Endodermal cell (in vitro differentiated cells): ENCODE results near the gene MYO5A. TPM values are rescaled to one million over a fixed set of nuclear protein-coding genes. Genes with fewer than 3 reads are reported as not detected.

Experiments used
- DNase-seq: peaks from one replicate; pipeline ENCODE4 v3.0.0-alpha.2; 2017
- H3K27ac ChIP-seq: 2 replicates; pipeline ENCODE4 v1.5.1; 2013; ENCODE audit warnings: mild to moderate bottlenecking, low read depth, low read length, moderate library complexity
- H3K27me3 ChIP-seq: 2 replicates; pipeline ENCODE4 v1.6.1; 2013; ENCODE audit warnings: mild to moderate bottlenecking, low read length, moderate library complexity; ENCODE audit not compliant: insufficient read depth, control insufficient read depth, poor library complexity, severe bottlenecking
- H3K36me3 ChIP-seq: 2 replicates; pipeline ENCODE4 v1.7.0; 2013; ENCODE audit warnings: mild to moderate bottlenecking, low read length, moderate library complexity; ENCODE audit not compliant: control insufficient read depth, insufficient read depth
- H3K4me1 ChIP-seq: one replicate; pipeline ENCODE4 v1.7.0; 2013; ENCODE audit warnings: low read length; ENCODE audit not compliant: control insufficient read depth, insufficient read depth
- H3K4me3 ChIP-seq: 2 replicates; pipeline ENCODE4 v1.5.1; 2013; ENCODE audit warnings: mild to moderate bottlenecking, low read length, moderate library complexity
- H3K9ac ChIP-seq: 2 replicates; pipeline ENCODE4 v1.6.1; 2013; ENCODE audit warnings: mild to moderate bottlenecking, low read length, moderate library complexity; ENCODE audit not compliant: poor library complexity, severe bottlenecking; ENCODE audit errors: extremely low read depth
- H3K9me3 ChIP-seq: 2 replicates; pipeline ENCODE4 v1.6.1; 2013; ENCODE audit warnings: mild to moderate bottlenecking, low read length, moderate library complexity; ENCODE audit not compliant: control insufficient read depth
- H3K27ac Mint-ChIP-seq: 2 replicates; pipeline ENCODE4 v1.8.0; 2020; ENCODE audit warnings: mixed read lengths
- H3K27me3 Mint-ChIP-seq: 2 replicates; pipeline ENCODE4 v1.8.0; 2021; ENCODE audit warnings: mild to moderate bottlenecking, mixed read lengths; ENCODE audit not compliant: insufficient read depth
- H3K36me3 Mint-ChIP-seq: 2 replicates; pipeline ENCODE4 v1.8.0; 2020; ENCODE audit warnings: low read depth, mixed read lengths
- H3K4me1 Mint-ChIP-seq: 2 replicates; pipeline ENCODE4 v1.8.0; 2020; ENCODE audit warnings: mixed read lengths
- H3K4me3 Mint-ChIP-seq: 2 replicates; pipeline ENCODE4 v1.8.0; 2020; ENCODE audit warnings: mild to moderate bottlenecking, moderate library complexity, mixed read lengths
- H3K9me3 Mint-ChIP-seq: 2 replicates; pipeline ENCODE4 v1.8.0; 2020; ENCODE audit warnings: mild to moderate bottlenecking, mixed read lengths
- WGBS, 2 experiments: methylation state at CpG; one replicate each; pipeline versions ENCODE4 v1.1.5 to v1.1.7; 2013; ENCODE audit warnings: missing lambda C conversion rate in 2 of 2, mixed read lengths in 1 of 2; ENCODE audit not compliant: insufficient coverage in 1 of 2, insufficient read length in 1 of 2; 5-methylcytosine and 5-hydroxymethylcytosine counted together
- total RNA-seq, 2 donors: library from RNA; stranded (reverse); fragmentation: NEBNext Ultra II Directional in 1 of 2; extraction: Animal tissue kit (Norgen Biotek cat#: 25700) in 1 of 2; gene quantifications; 2 replicates in 1 of 2; 3 replicates in 1 of 2; pipeline ENCODE4 v1.2.1, GENCODE V29; 2021
- TF ChIP-seq, protein P1 (sequence below): fragments of 200-600 bp; sonication (generic); conservative IDR thresholded peaks from 2 replicates; pipeline ENCODE4 v1.5.0; 2021; ENCODE audit warnings: antibody characterized with exemption, mild to moderate bottlenecking

MYO5A gene
- total RNA-seq, 2 donors from 2014 or later = 10.0 to 13.1 TPM

DNA sequence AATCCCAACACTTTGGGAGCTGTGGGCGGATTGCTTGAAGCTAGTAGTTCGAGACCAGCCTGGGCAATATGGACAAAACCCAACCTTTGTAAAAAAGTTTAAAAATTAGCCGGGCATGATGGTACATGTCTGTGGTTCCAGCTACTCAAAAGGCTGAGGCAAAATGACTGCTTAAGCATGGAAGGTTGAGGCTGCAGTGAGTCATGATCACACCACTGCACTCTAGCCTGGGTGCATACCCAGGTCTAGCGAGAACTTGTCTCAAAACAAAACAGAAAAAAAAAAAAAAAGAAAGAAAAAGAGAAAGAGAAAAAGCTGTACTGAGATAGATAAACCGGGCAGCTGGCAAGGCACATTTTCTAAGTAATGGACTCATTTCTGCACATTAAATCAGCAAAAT is 29.5 kb upstream of the MYO5A start:
- H3K9me3 Mint-ChIP-seq = no peaks in the 10 kb centered on the region
- DNase-seq = no peak
- peaks cover 26% of the 10 kb centered on the region for H3K36me3 Mint-ChIP-seq
- no peak overlapping the region for H3K27ac ChIP-seq
- no peak overlapping the region for H3K27ac Mint-ChIP-seq
- H3K4me3 ChIP-seq = no peak overlapping the region
- H3K27me3 ChIP-seq = no peaks in the 10 kb centered on the region
- no peaks in the 10 kb centered on the region for H3K9me3 ChIP-seq
- H3K27me3 Mint-ChIP-seq = no peaks in the 10 kb centered on the region
- TF ChIP-seq, protein P1, sequence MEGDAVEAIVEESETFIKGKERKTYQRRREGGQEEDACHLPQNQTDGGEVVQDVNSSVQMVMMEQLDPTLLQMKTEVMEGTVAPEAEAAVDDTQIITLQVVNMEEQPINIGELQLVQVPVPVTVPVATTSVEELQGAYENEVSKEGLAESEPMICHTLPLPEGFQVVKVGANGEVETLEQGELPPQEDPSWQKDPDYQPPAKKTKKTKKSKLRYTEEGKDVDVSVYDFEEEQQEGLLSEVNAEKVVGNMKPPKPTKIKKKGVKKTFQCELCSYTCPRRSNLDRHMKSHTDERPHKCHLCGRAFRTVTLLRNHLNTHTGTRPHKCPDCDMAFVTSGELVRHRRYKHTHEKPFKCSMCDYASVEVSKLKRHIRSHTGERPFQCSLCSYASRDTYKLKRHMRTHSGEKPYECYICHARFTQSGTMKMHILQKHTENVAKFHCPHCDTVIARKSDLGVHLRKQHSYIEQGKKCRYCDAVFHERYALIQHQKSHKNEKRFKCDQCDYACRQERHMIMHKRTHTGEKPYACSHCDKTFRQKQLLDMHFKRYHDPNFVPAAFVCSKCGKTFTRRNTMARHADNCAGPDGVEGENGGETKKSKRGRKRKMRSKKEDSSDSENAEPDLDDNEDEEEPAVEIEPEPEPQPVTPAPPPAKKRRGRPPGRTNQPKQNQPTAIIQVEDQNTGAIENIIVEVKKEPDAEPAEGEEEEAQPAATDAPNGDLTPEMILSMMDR = no peak
- peaks cover 8% of the 10 kb centered on the region for H3K4me1 Mint-ChIP-seq
- WGBS, 2 experiments = 88 to 95% methylated on average over 3 to 5 of the region's 5 CpGs
- peaks cover 64% of the 10 kb centered on the region for H3K36me3 ChIP-seq
- H3K4me3 Mint-ChIP-seq = no peak overlapping the region
- H3K9ac ChIP-seq = no peak overlapping the region
- H3K4me1 ChIP-seq = no peaks in the 10 kb centered on the region

DNA sequence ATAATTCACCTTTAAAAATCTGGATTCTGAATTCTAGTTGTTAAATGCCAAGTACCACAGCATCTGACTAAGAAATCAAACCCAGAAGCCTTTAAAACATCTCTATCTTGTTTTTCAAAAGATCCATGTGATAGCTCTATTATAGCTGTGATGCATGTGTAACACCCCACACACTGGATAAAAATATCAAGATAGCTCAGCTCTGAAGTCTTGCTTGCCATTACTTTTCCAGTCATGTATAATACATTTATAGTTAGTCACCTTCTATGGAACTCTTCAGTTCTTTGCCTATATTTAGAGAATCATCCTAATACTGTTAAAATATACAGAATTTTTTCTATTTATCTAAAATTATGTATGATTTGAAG is 28.6 kb upstream of the MYO5A start:
- DNase-seq = no peak
- no peak overlapping the region for H3K27ac Mint-ChIP-seq
- no peaks in the 10 kb centered on the region for H3K27me3 Mint-ChIP-seq
- TF ChIP-seq, protein P1 = no peak
- Histone ChIP-seq H3K4me1 (no peaks in the 10 kb centered on the region), H3K36me3 (peaks cover 64% of the 10 kb centered on the region), H3K9ac (no peak overlapping the region), H3K9me3 (no peaks in the 10 kb centered on the region), H3K27ac (no peak overlapping the region), H3K4me3 (no peak overlapping the region), H3K27me3 (no peaks in the 10 kb centered on the region)
- H3K4me3 Mint-ChIP-seq = no peak overlapping the region
- H3K36me3 Mint-ChIP-seq = peaks cover 26% of the 10 kb centered on the region
- peaks cover 5% of the 10 kb centered on the region for H3K4me1 Mint-ChIP-seq
- H3K9me3 Mint-ChIP-seq = no peaks in the 10 kb centered on the region

DNA sequence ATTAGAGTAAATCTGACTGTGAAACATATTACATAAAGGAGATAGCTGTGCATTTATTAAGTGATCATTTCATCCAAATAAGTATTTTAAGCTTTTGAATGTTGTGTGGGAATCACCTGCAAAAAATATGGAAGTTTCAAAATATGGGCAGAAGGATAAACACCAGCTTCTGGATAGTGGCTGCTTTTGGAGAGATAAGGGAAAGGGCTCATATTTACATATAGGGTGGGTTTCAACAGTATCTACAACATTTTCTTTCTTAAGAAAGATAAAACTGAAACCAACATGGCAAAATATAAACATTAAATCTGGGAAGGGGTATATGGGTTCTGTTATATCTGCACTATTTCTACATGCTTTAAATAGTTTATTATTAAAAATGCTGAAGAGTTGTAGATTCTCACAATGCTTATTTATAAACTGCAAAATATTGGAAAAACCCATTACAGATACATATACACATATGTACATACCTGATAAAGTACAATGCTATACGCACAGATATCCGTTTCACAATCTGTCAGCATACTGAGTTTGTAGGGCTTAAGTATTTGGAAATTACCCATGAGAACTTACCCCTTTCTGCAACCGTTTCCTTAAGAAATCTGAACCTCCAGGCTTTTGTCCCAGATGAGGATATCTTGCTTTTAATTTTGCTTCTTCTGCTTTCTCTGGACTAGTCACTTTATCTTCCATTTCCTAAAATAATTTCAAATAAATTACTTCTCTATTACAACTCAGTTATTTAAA is 28.0 kb upstream of the MYO5A start:
- Mint-ChIP-seq H3K36me3 (peaks cover 32% of the 10 kb centered on the region), H3K4me1 (peaks cover 5% of the 10 kb centered on the region), H3K27me3 (no peaks in the 10 kb centered on the region), H3K4me3 (no peak overlapping the region), H3K9me3 (no peaks in the 10 kb centered on the region), H3K27ac (no peak overlapping the region)
- TF ChIP-seq, protein P1 = no peak
- WGBS, 2 experiments = 93 to 100% methylated on average over 1 to 3 of the region's 3 CpGs
- Histone ChIP-seq H3K4me3 (no peak overlapping the region), H3K4me1 (no peaks in the 10 kb centered on the region), H3K27me3 (no peaks in the 10 kb centered on the region), H3K27ac (no peak overlapping the region), H3K9me3 (no peaks in the 10 kb centered on the region), H3K9ac (no peak overlapping the region), H3K36me3 (peaks cover 70% of the 10 kb centered on the region)
- DNase-seq = no peak
